ENCODE results near the gene AKIRIN2. TPM values are rescaled to one million over a fixed set of nuclear protein-coding genes. Genes with fewer than 3 reads are reported as not detected.

The AKIRIN2 gene
- total and polyA plus RNA-seq, 9 of the 15 experiments (the other 6 are each of a cell fraction or from before 2014, with no cell fraction given), result 5.8 to 63.9 (median 28.1) TPM

GRCh38 chr6:87736809-87737540, 34.9 kb upstream of the AKIRIN2 start:
- Histone ChIP-seq H3K27me3 (ENCODE audit: control insufficient read depth in 2 of 2, insufficient read depth in 2 of 2, low read length in 2 of 2) (no peaks in the 10 kb centered on the region), H3K4me3 (no peak overlapping the region), H3K9ac (ENCODE audit: insufficient read depth in 1 of 2, low read depth in 2 of 2, low read length in 2 of 2) (no peak overlapping the region), H3K36me3 (ENCODE audit: control insufficient read depth, insufficient read depth, low read length) (no peaks in the 10 kb centered on the region), H3K4me2 (ENCODE audit: insufficient read depth, low read length) (no peak overlapping the region), H3K9me3 (replicated peaks; ENCODE audit: control insufficient read depth, insufficient read depth, low read depth, low read length) (no peaks in the 10 kb centered on the region), H3K9me1 (ENCODE audit: control insufficient read depth, insufficient read depth, low read length) (no peaks in the 10 kb centered on the region), H4K20me1 (replicated peaks; ENCODE audit: control insufficient read depth, insufficient read depth, low read length) (no peaks in the 10 kb centered on the region), H3K27ac (ENCODE audit: extremely low read depth, low read depth, low read length) (no peak overlapping the region), H2AFZ (ENCODE audit: low read depth, low read length) (0 out of 2 replicates have a peak overlapping the region, but pooled peaks have one; percentile 22), H3K79me2 (ENCODE audit: control insufficient read depth, insufficient read depth, low read length) (no peaks in the 10 kb centered on the region), H3K4me1 (replicated peaks in 1 of 2; ENCODE audit: control insufficient read depth in 2 of 2, insufficient read depth in 2 of 2, low read length in 2 of 2) (peaks cover 0 to 14% of the 10 kb centered on the region in 2 experiments; a peak in 2 of 5 replicates)
- TF ChIP-seq ZNF766 (CRISPR knock-in tag; conservative IDR thresholded peaks at IDR 0.05), result peak; percentile 42; the same call in 1 of the 2 replicates
- TF ChIP-seq CHD7 (IDR thresholded peaks at IDR 0.05; ENCODE audit: low read depth, low read length), result no peak
- no peak for TF ChIP-seq ZNF184 (CRISPR knock-in tag; IDR thresholded peaks at IDR 0.05)
- 65% methylated on average over 3 of the region's 5 CpGs for WGBS (ENCODE audit: insufficient coverage, low coverage, missing lambda C conversion rate)
- intact Hi-C loops (cut with micrococcal nuclease), result no loop called here
- no peak for ATAC-seq
- no peak for DNase-seq (ENCODE audit: extremely low read depth in 1 of 4, low spot score in 3 of 4)
- POLR2A ChIA-PET, result interaction anchor here (1.3 kb wide), 1 partner anchor 14 kb away, joined by 5 read pairs; no protein-coding TSS in a partner anchor
- in situ Hi-C loops (cut with MboI), result no loop called here
- no TSS peak for BruUV-seq (replicated peaks)
- peak; percentile 71 for FAIRE-seq
- CTCF ChIA-PET (ENCODE audit: low intra/inter-chr PET ratio), result no interaction called here
